H1 (cell line): ENCODE data around the gene SLC38A8. TPM values are rescaled to one million over a fixed set of nuclear protein-coding genes. Genes with fewer than 3 reads are reported as not detected.

ENCODE experiments used
- CTCF ChIA-PET: fragments of 300-600 bp; sonication (Branson Sonifier 250); formaldehyde crosslinking; loops from one replicate; lab custom pipeline; 2021; ENCODE audit not compliant: partially characterized antibody; lab: Charles Lee
- POLR2A ChIA-PET: fragments of 300-600 bp; sonication (Branson Sonifier 250); formaldehyde crosslinking; loops from one replicate; lab custom pipeline; 2021; ENCODE audit warnings: inconsistent platforms; ENCODE audit not compliant: partially characterized antibody; lab: Charles Lee
- DNase-seq, 2 experiments: peaks; one replicate each; pipeline versions ENCODE4 v3.0.0 to v3.0.0-alpha.2; 2010 to 2022; ENCODE audit warnings: low spot score in 2 of 2, low read depth in 1 of 2, mixed read lengths in 1 of 2
- FAIRE-seq: peaks from 2 replicates; lab custom pipeline; 2011; peaks lifted over from hg19 to GRCh38; lab: Jason Lieb, UNC
- H2AFZ ChIP-seq: 2 replicates; pipeline ENCODE4 v1.8.1; 2012; ENCODE audit warnings: low read length, inconsistent platforms
- H2AK5ac ChIP-seq: 2 replicates; pipeline ENCODE4 v1.6.1; 2013; ENCODE audit warnings: low read depth, low read length
- H2BK120ac ChIP-seq: replicated peaks from 2 replicates; pipeline ENCODE3; 2013; ENCODE audit warnings: low read depth, low read length, inconsistent platforms
- H2BK12ac ChIP-seq: 2 replicates; pipeline ENCODE4 v1.6.1; 2013; ENCODE audit warnings: low read depth, low read length
- H2BK15ac ChIP-seq: 2 replicates; pipeline ENCODE4 v1.6.1; 2013; ENCODE audit warnings: low read length
- H2BK20ac ChIP-seq: 2 replicates; pipeline ENCODE4 v1.6.1; 2013; ENCODE audit warnings: low read length
- H2BK5ac ChIP-seq: 2 replicates; pipeline ENCODE4 v1.6.1; 2013; ENCODE audit warnings: low read depth, low read length
- H3K14ac ChIP-seq: 2 replicates; pipeline ENCODE4 v1.6.1; 2013; ENCODE audit warnings: inconsistent platforms; ENCODE audit not compliant: insufficient read length
- H3K18ac ChIP-seq: 2 replicates; pipeline ENCODE4 v1.6.1; 2013; ENCODE audit warnings: low read length; ENCODE audit errors: extremely low read depth
- H3K23ac ChIP-seq: 2 replicates; pipeline ENCODE4 v1.6.1; 2013; ENCODE audit warnings: inconsistent platforms; ENCODE audit not compliant: insufficient read length
- H3K23me2 ChIP-seq: 2 replicates; pipeline ENCODE4 v1.6.1; 2013; ENCODE audit warnings: low read depth, low read length
- H3K27ac ChIP-seq: 2 replicates; pipeline ENCODE4 v1.6.1; 2011; ENCODE audit warnings: low read depth, low read length, inconsistent platforms
- H3K27me3 ChIP-seq, 4 experiments: replicated peaks in 1 of 4; 1 replicate in 1 of 4; 2 replicates in 3 of 4; pipeline versions ENCODE4 v1.6.1 to v1.8.1; 2011 to 2013; ENCODE audit warnings: low read length in 3 of 4, mild to moderate bottlenecking in 3 of 4, inconsistent platforms in 2 of 4, mixed read lengths in 2 of 4, moderate library complexity in 1 of 4; ENCODE audit not compliant: control insufficient read depth in 3 of 4, insufficient read depth in 3 of 4; ENCODE audit errors: extremely low read depth in 1 of 4
- H3K36me3 ChIP-seq, 4 experiments: 2 replicates each; pipeline versions ENCODE4 v1.6.1 to v1.8.1; 2011 to 2013; ENCODE audit warnings: mild to moderate bottlenecking in 4 of 4, low read length in 3 of 4, moderate library complexity in 2 of 4, control low read depth in 1 of 4, inconsistent platforms in 1 of 4; ENCODE audit not compliant: insufficient read depth in 4 of 4, control insufficient read depth in 2 of 4
- H3K4ac ChIP-seq: replicated peaks from 2 replicates; pipeline ENCODE3; 2013; ENCODE audit warnings: low read length, low read depth, mixed read lengths, inconsistent platforms; ENCODE audit not compliant: insufficient read length
- H3K4me1 ChIP-seq, 4 experiments: replicated peaks in 1 of 4; 1 replicate in 1 of 4; 2 replicates in 3 of 4; pipeline versions ENCODE4 v1.6.1 to v1.8.1; 2011 to 2013; ENCODE audit warnings: low read length in 3 of 4, inconsistent platforms in 2 of 4, mixed read lengths in 1 of 4; ENCODE audit not compliant: insufficient read depth in 4 of 4, control insufficient read depth in 3 of 4
- H3K4me2 ChIP-seq, 2 experiments: 2 replicates each; pipeline versions ENCODE4 v1.6.1 to v1.8.1; 2011 to 2013; ENCODE audit warnings: low read depth in 2 of 2, low read length in 2 of 2, control low read depth in 1 of 2, inconsistent platforms in 1 of 2, mild to moderate bottlenecking in 1 of 2; ENCODE audit not compliant: insufficient read depth in 1 of 2
- H3K4me3 ChIP-seq, 4 experiments: fragments of 200-600, 300-600 bp in 1 of 4; sonication (generic), shearing (Covaris generic), sonication (Bioruptor Twin) in 1 of 4; 2 replicates each; pipeline versions ENCODE4 v1.5.1 to v1.8.1; 2011 to 2016; ENCODE audit warnings: low read length in 4 of 4, low read depth in 3 of 4, control low read depth in 2 of 4, inconsistent platforms in 2 of 4, mild to moderate bottlenecking in 2 of 4, mixed read lengths in 1 of 4, moderate library complexity in 1 of 4; ENCODE audit not compliant: insufficient read depth in 2 of 4; ENCODE audit errors: extremely low read depth in 1 of 4
- H3K56ac ChIP-seq: replicated peaks from 2 replicates; pipeline ENCODE3; 2013; ENCODE audit warnings: low read depth, mild to moderate bottlenecking, mixed read lengths, low read length, inconsistent platforms; ENCODE audit not compliant: insufficient read length
- H3K79me1 ChIP-seq: 2 replicates; pipeline ENCODE4 v1.6.1; 2013; ENCODE audit warnings: low read depth, low read length, control low read depth
- H3K79me2 ChIP-seq, 2 experiments: 2 replicates each; pipeline versions ENCODE4 v1.6.1 to v1.8.1; 2012 to 2013; ENCODE audit warnings: low read length in 2 of 2, mild to moderate bottlenecking in 2 of 2, inconsistent platforms in 1 of 2; ENCODE audit not compliant: insufficient read depth in 2 of 2, control insufficient read depth in 1 of 2
- H3K9ac ChIP-seq, 4 experiments: replicated peaks in 1 of 4; 1 replicate in 1 of 4; 2 replicates in 3 of 4; pipeline versions ENCODE4 v1.6.1 to v1.8.1; 2011 to 2013; ENCODE audit warnings: low read depth in 3 of 4, low read length in 3 of 4, control low read depth in 2 of 4, mild to moderate bottlenecking in 2 of 4, moderate library complexity in 2 of 4, inconsistent platforms in 1 of 4; ENCODE audit errors: extremely low read depth in 1 of 4
- H3K9me3 ChIP-seq, 2 experiments: 2 replicates each; pipeline versions ENCODE4 v1.6.1 to v1.8.1; 2012 to 2013; ENCODE audit warnings: mild to moderate bottlenecking in 2 of 2, moderate library complexity in 2 of 2, control low read depth in 1 of 2, inconsistent platforms in 1 of 2, low read depth in 1 of 2, low read length in 1 of 2, mixed read lengths in 1 of 2; ENCODE audit not compliant: insufficient read depth in 2 of 2
- H4K20me1 ChIP-seq, 2 experiments: replicated peaks in 1 of 2; 2 replicates each; pipeline versions ENCODE3 to v1.8.1; 2011 to 2013; ENCODE audit warnings: inconsistent platforms in 2 of 2, low read length in 2 of 2, mild to moderate bottlenecking in 1 of 2; ENCODE audit not compliant: insufficient read depth in 2 of 2, control insufficient read depth in 1 of 2
- H4K5ac ChIP-seq: 2 replicates; pipeline ENCODE4 v1.6.1; 2013; ENCODE audit warnings: low read length, low read depth, mixed read lengths, inconsistent platforms; ENCODE audit not compliant: insufficient read length
- H4K8ac ChIP-seq: 2 replicates; pipeline ENCODE4 v1.8.0; 2013; ENCODE audit warnings: mild to moderate bottlenecking, moderate library complexity, low read length, inconsistent platforms; ENCODE audit not compliant: insufficient read depth; ENCODE audit errors: extremely low read depth
- H4K91ac ChIP-seq: replicated peaks from 2 replicates; pipeline ENCODE3; 2013; ENCODE audit warnings: low read length, mixed read lengths, inconsistent platforms; ENCODE audit not compliant: insufficient read length
- JUN ChIP-seq: IDR thresholded peaks from 2 replicates; pipeline ENCODE4 v1.6.1; 2011; ENCODE audit warnings: low read depth, mild to moderate bottlenecking, improper control_type of control experiment, low read length
- WGBS, 2 experiments: shearing (Covaris generic) in 1 of 2; methylation state at CpG; one replicate each; pipeline versions ENCODE4 v1.1.6 to v1.1.7; 2013 to 2015; ENCODE audit warnings: low lambda C conversion rate in 2 of 2, mixed read lengths in 2 of 2, inconsistent platforms in 1 of 2, low coverage in 1 of 2, missing lambda C conversion rate in 1 of 2; ENCODE audit not compliant: insufficient replicate concordance in 2 of 2, insufficient coverage in 1 of 2, insufficient read length in 1 of 2; ENCODE audit errors: extremely low coverage in 1 of 2, missing lambda C conversion rate in 1 of 2; 5-methylcytosine and 5-hydroxymethylcytosine counted together
- polyA plus RNA-seq, 7 experiments: library from polyadenylated mRNA; depleted of rRNA in 3 of 7; stranded (reverse) in 5 of 7; unstranded in 2 of 7; fragments of >200 nt in 5 of 7; fragments of 200-250 nt in 2 of 7; gene quantifications; 1 replicate in 5 of 7; 2 replicates in 1 of 7; 4 replicates in 1 of 7; pipeline versions ENCODE4 v1.2.1 to v1.2.3, GENCODE V29; 2011 to 2013; ENCODE audit warnings: missing spikeins in 2 of 7, mixed read lengths in 2 of 7
- total RNA-seq: library from RNA; stranded (reverse); fragmentation: NEBNext Ultra II Directional; extraction: Animal tissue kit (Norgen Biotek cat#: 25700); gene quantifications from 2 replicates; pipeline ENCODE4 v1.2.1, GENCODE V29; 2021

The SLC38A8 gene
- total and polyA plus RNA-seq, 2 of the 8 experiments (the other 6 are each of a cell fraction or from before 2014, with no cell fraction given): 0.08 TPM; not detected in 1

- Histone ChIP-seq H3K4me3 (no peak overlapping the region), H3K36me3 (peaks cover 9 to 37% (median 19%) of the 10 kb centered on the region in 4 experiments; a peak in 6 of 8 replicates), H3K9ac (no peak overlapping the region), H3K23me2 (no peaks in the 10 kb centered on the region), H3K4me1 (no peaks in the 10 kb centered on the region), H2BK5ac (no peak overlapping the region), H3K79me1 (no peaks in the 10 kb centered on the region; the same call in 1 of the 2 replicates), H4K20me1 (peaks cover 2 to 3% of the 10 kb centered on the region in 2 experiments), H2BK15ac (no peak overlapping the region), H3K27me3 (no peaks in the 10 kb centered on the region), H3K4ac (no peak overlapping the region), H3K79me2 (peaks cover 0 to 8% of the 10 kb centered on the region in 2 experiments; a peak in 2 of 4 replicates), H3K18ac (no peak overlapping the region), H4K5ac (no peak overlapping the region), H3K56ac (no peak overlapping the region), H2AFZ (no peak overlapping the region), H4K8ac (no peak overlapping the region), H4K91ac (no peak overlapping the region), H3K9me3 (no peaks in the 10 kb centered on the region), H2AK5ac (no peak overlapping the region), H3K4me2 (no peak overlapping the region), H3K14ac (no peak overlapping the region), H2BK20ac (no peak overlapping the region), H2BK12ac (no peak overlapping the region), H3K23ac (no peak overlapping the region), H3K27ac (no peak overlapping the region), H2BK120ac (no peak overlapping the region)
- ChIA-PET POLR2A (no interaction called here), CTCF (interaction anchor here (0.8 to 2.3 kb wide), 4 partner anchors 9 to 119 kb away, joined by 4 to 13 read pairs (median 6); no protein-coding TSS in a partner anchor)
- no peak for TF ChIP-seq JUN
- DNase-seq (no peak), FAIRE-seq (no peak)
- WGBS, 2 experiments: 85% methylated on average over 11 of the region's 11 CpGs; no CpG with 5 or more reads in 1 of the 2 experiments
Observed at GRCh38 chr16:84075376-84075775, 32.8 kb upstream of the SLC38A8 start.
